ENCODE data around the gene TACC2.

TACC2 gene

DNA sequence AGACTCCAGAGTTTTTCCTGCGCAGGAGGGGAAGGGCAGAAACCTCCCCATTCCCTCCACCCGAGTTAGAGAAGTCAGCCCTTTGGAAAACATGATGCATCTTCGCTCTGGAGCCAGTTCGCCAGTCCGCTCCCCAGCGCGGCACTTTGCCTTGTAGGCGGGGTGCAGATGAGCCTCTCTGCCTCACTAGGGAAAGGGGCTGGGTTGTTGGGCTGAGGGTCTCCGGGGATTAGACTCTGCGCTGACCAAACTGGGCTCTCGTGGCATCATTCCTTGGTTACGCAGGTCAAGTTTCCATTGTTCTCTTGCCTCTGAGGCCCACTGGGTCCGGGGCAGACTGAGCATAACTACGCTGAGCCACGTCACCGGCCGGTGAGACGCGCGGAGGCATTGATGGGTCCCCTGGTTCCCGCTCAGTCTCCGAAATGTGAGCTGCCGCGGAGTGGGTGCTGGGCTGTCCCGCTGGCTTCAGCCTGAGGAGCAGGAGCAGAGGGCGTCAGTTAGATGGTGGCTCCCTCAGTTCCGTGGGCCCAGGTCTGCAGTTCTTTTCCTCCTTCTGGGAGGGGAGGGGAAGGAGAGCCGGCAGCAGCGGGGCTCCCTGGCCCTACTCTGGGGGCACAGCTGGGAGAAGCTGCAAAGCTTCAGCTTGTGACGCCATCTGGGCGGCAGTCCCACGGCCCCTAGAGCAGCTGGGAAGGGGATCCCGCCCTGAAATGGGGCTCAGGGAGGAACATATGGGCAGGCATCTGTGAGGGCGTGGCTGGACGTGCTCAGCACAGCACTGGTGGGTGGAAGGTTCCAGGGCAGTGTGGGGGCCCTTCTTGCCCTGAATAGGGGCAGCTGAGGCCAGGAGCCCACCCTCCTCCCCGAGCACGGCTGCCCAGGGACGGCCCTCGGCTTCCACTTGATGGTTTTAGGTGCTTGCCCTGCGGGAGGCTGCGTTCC is 160.9 kb downstream of the TACC2 start:
- DNase-seq = no peak

- DNase-seq = no peak
Observed at GRCh38 chr10:122151121-122151694, 162.2 kb downstream of the TACC2 start.

GRCh38 chr10:122152544-122152943 is 163.6 kb downstream of the TACC2 start:
- DNase-seq = no peak

DNA sequence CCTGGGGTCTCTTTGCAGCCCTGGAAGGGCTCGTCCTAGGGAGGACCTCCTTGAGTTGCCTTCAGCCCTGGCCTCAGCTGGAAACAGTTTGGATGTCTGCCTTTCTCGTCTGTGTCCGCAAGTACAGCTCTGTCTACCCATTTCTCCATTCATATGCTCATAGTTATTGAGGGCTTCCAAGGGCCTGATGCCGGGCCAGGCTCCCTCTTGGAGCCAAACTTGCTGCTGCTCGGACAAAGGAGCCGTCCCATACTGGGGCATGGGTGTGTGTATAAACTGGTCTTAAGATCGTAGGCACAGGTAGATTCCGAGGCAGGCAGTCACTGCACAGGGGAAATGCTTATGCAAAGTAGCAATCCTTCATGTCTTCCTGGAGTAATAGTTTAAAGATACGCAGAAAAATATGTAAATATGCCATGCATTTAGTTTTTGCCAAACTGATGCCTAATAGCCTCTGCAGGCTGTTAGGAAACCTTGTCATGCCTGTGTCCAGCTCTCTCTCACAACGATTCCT is 165.1 kb downstream of the TACC2 start:
- no peak for DNase-seq

DNA sequence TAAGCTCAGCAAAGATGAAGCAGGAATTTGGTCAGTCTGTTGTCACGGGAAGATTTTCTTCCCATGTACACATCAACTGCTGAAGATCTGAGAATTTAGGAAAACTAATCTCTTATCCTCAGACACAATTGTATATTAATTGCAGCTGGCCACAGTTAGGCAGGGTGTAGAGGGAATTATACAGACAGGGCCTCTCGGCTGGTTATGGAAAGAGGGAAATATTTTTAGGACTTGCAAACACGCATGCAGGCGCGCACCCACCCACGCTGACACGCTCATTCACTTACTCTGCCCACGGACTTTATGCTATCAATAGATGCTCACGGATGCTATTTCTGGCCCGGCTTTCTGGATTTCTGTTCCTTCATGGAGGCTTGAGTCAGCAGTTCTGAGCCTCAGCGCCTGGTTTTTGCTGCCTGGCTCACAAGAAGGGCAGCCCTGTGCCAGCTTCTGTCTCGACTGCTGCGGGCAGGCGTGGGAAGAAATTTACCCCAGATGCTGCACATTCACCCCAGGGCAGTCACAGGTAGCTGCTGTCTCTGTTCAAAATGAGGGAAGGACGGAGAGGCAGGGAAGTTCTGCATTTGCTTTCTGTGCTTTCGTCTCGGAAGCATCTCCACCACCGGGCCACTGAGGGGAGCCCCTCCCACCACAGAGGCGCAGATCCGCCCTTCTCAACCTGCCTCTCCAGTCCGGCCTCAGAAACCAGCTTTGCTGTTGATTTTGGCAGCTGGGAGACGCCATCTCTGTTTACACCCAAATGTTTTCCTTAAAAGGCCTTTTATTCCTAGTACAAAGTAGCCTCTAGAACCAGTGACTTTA is 165.8 kb downstream of the TACC2 start:
- DNase-seq = no peak

DNA sequence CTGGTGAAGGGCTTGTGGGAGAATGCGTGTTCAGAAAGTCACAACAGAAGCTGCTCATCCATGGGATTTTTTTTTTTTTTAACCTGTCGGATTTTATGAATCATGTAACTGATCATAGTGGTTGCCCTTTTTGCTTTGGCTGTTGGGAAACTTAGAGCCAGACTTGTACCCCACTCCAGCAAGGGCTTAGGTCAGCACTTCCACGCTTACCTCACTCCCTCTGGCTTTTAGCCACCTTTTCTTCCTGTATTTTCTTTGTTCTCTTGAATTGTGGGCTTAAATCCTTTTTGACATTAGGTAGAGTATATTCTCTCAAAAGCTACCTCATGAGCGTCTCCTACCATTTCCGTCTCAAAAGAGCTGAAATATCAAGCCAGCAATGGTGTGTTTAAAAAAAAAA is 168.5 kb downstream of the TACC2 start:
- no peak for DNase-seq

GRCh38 chr10:122158362-122158761 is 169.4 kb downstream of the TACC2 start:
- DNase-seq = no peak

GRCh38 chr10:122159141-122159970 is 170.4 kb downstream of the TACC2 start:
- no peak for DNase-seq

DNA sequence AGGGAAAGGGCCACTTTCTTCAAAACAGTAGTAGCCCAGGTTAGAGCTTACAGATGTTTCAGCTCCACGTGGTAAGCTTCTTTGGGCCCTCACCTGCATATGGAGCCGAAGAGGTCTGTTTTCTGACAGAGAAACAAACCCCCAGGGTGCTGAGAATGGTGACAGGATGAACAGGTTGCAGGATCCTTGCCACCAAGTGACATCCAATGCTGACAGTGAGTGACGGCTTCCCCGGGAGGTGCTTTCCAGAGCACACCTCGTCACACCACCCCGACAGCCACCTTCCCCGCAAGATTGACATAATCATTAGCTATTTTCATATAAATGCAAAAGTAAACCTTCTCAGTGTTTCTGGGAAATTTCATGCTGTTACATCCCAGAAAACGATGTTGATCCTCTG is 172.8 kb downstream of the TACC2 start:
- no peak for DNase-seq

- DNase-seq = no peak
Observed at GRCh38 chr10:122162671-122163173, 173.8 kb downstream of the TACC2 start.

GRCh38 chr10:122163174-122164022 is 174.4 kb downstream of the TACC2 start:
- DNase-seq = no peak

- DNase-seq = no peak
Observed at GRCh38 chr10:122164023-122164601, 175.1 kb downstream of the TACC2 start.

DNA sequence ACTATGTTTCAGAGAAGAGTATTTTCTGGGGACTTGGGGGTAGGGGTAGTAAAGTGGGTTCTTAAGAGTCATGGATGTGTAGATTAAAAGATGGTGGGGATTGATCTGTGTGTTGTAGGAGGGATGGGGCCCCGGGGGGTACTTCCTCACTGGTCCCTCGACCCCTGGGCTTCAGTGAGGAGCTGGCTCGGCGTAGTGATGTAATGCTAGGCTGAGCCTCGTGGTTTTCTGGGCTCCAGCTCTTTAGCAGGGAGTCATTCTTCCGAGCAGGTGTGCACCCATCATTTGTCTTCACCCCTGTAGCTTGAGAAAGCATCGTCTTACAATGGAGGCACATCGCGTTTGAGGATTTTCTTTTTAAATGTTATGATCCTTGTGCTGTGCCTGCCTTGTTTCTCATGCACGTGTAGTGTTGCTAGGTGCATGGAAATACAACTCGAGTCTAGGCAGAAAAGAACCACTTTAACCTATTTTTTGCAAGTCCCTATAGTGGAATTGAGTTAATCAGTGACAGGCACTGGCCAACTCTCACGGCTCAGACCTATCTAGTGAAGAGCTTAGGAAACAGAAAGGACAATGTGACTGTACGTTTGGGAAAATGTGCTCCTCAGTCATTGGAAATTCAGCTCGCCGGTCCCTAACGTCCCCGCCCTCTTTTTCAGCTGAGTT is 176.0 kb downstream of the TACC2 start:
- no peak for DNase-seq

DNA sequence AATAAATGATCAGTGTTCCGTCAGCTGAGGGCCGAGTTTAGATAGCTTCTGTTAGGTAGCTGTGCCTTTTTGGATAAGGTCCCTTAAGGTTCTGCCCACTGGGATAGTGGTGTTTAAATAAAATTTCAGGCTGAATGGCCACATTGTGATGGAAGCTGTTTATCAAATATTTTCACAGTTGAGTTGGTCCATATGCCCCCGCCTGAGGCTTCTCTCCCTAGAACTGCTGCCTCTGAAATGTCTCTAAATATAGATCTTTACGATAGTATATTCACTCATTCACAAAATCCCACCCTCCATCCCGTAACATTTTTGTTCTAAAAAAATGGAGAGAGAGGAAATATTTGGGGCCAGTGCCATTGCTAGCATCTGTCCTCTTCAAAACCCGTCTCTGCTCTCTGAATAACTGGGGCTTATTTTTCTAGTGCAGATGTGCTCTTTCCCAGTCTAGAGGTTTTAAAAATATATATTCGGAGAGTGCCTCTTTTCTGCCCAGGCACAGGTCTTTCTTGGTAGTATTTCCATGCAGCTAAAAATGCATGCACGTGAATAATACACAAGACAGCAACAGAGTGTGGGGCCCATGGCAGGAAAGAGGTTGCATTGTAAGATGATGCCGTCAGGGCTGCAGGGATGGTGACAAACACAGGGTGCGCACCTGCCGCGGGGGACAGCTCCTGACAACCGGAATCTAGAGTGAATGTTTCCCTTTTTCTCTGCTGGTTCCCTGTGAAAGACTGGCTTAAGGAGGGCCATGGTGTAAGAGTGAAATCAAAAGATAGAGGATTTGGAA is 176.7 kb downstream of the TACC2 start:
- no peak for DNase-seq

- DNase-seq = no peak
Observed at GRCh38 chr10:122168101-122168500, 179.1 kb downstream of the TACC2 start.

GRCh38 chr10:122168598-122169394 is 179.8 kb downstream of the TACC2 start:
- DNase-seq = no peak

DNA sequence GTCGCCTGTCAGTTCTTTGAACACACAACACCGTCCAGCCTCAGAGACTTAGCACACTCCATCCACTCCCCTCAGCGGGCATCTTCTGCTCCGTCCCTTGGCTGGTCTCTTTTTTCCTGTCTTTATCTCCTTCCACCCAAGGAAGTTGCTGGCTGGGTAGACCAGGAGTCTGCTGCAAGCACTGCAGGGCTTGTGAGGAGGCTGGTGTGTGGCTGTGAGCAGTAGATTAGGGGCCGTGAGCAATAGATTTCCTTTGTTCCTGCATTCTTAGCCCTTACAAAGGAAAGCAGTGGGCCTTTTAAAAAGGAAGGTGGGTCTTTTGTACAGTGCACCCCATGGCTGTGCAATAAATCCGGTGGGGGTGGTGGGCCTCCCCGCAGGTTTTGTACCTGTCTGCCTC is 181.8 kb downstream of the TACC2 start:
- DNase-seq = no peak

DNA sequence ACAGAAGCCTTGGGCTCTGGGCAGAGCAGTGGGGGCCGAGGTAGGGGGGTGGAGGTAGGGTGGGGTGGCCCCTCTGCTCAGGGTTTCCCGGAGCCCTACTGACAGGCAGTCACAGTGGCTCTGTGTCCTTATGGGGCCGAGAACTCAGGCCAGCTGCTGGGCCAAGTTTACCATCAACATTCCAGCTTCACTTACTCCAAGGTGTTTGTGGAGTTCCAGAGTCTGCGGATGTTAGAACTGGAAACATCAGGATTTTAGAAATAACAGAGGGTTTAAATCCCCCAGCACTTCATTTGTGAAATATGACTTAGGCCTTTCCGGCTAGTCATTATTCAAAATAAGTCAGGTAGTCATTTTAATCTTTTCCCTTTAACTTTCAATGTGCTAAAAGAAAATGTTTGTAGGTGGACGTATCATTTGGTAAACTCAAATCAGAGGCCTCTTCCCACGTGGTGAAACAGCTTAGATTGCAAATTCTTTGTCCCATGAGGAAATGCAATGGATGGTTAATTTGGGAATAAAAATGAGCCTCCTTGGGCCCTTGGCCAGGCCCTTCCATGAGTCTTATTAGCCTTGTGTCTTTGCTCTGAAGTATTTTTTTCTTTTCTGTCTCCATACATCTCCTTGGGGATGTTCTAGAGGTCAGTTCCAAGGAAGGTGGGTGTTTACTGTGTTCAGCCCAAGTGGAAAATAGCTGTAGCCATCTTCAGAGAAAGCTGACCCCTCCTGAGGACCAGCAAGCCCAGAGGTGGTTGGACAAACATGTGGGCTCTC is 182.5 kb downstream of the TACC2 start:
- DNase-seq = no peak
